SKM-1 (cell line): ENCODE results near the gene SLC38A3.
"Not testable (repeated sequence)": the region's sequence is repeated elsewhere in the genome, so short reads cannot be mapped to it uniquely, and the experiment has no call there.

Experiments used
- DNase-seq: peaks from one replicate; lab custom pipeline; 2025; ENCODE audit not compliant: unreplicated experiment; lab: John Stamatoyannopoulos, UW

SLC38A3 gene

GRCh38 chr3:50208677-50209344, 3.7 kb downstream of the SLC38A3 start:
- DNase-seq, result no peak

- DNase-seq, result no peak
Observed at GRCh38 chr3:50210176-50210509, 5.1 kb downstream of the SLC38A3 start.

DNA sequence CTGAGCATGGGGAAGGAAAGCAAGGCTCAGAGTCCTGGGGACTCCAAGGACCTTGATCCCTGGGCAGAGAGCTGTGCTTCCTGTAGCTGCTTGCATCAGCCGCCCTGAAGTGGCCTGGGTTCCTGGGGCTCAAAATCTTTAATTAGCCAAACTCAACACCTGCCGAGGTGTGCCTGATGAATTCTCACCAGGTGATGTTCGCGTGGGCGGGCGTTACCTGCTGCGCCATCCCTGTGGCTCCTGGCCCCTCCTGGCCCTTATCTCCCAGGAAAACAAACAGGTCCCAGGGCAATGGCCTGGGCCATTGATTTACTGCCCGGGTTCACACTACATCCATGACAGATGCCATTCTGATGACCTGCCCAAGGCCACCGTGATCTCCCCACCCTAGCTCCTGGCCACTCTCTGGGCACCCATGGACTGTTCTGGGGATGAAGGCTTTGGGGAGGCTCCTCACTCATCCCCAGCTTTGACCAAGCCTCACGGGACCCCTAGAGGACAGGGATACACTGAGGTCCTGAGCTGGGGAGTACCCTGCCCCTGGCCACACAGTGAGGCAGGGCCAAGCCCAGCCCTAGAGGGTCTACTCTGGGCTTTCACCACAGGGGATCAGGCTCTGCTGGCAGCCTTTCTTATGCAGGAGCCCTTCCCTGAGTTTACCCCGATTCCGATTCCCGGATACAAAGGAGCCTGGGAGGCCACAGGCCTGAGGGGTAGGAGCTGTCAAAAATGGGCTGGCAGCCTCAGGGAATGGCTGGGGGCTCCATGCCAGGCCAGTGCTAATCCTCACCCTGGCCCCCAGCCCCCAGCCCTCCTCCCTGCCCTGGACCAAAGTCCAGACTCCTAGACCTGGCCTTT, 5.7 kb downstream of the SLC38A3 start:
- no peak for DNase-seq

DNA sequence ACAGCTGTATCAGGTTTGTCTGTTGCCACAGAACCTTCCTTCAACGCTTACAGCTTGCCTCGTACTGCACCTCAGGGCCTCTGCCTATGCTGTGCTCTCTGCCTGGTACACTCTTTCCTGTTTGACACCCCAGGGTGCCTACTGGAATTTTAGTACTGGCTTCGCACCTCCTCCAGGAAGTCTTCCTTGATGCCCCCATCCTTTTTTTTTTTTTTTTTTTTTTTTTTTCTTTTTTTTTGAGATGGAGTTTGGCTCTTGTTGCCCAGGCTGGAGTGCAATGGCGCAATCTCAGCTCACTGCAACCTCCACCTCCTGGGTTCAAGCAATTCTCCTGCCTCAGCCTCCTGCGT, 6.3 kb downstream of the SLC38A3 start:
- not testable (repeated sequence) for DNase-seq

- peak; percentile 42 for DNase-seq
Observed at GRCh38 chr3:50211930-50212329, 6.9 kb downstream of the SLC38A3 start.

DNA sequence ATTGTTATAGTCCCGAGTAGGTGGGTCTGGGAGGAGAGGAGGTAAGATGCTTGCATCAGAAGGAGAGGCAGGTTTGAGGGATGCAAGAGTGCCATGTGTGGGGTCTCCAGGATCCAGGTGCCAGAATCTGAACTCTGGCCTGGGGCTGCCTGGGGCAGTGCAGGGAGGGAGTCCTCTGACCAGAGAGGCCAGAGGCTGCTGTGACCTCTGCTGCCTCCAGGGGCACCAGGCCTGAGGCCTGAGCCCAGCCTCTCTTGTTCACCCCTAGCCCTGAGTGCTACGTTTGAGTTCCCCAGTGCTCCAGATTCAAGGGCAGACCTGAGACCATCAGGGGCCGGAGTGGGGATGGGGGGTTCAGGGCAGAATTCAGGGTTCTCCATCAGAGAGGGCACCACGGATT, 7.4 kb downstream of the SLC38A3 start:
- no peak for DNase-seq

DNA sequence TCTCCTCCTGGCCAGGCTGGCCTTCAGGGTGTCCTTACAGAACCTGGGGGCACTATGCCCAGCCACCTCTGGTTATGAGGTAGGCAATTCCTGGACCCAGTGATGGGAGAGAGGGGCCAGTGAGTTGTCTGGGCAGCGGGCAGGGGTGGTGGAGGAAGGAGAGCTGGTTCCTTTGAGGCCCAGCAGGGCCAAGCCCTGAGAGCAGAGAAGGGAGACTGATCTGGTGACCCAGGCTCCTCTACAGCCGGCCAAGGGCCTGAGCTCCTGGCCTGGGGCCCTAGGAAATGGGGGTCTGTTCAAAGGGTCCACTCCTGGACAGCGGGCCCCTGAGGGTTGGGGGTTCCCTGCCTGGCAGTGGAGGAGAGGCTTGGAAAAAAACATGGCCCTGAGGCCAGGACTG, 7.9 kb downstream of the SLC38A3 start:
- no peak for DNase-seq

GRCh38 chr3:50213373-50213772, 8.3 kb downstream of the SLC38A3 start:
- DNase-seq, result no peak

GRCh38 chr3:50214824-50215223, 9.8 kb downstream of the SLC38A3 start:
- DNase-seq, result no peak

DNA sequence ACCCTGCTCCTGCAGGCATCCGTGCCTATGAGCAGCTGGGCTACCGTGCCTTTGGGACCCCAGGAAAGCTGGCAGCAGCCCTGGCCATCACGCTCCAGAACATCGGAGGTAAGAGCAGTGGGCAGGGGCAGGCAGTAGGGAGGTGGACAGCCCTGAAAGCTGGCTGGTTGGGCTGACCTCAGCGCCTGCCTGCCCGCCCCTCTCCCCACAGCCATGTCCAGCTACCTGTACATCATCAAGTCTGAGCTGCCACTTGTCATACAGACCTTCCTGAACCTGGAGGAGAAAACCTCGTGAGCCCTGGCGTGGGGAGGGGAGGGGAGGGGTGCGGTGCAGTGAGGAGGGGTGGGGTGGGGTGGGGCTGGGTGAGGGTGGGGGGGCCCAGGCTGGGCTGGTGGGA, 10.5 kb downstream of the SLC38A3 start:
- DNase-seq, result no peak

DNA sequence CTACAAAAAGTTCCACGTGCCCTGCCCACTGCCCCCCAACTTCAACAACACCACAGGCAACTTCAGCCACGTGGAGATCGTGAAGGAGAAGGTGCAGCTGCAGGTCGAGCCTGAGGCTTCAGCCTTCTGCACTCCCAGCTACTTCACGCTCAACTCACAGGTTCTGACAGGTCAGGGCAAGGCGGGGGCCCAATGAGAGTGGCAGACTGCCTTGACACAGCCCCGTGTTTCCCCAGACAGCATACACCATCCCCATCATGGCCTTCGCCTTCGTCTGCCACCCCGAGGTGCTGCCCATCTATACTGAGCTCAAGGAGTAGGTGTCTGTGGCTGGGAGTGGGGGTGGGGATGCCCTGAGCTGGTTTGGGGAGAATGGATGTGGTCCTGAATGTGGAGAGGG, 12.6 kb downstream of the SLC38A3 start:
- DNase-seq, result no peak

GRCh38 chr3:50218448-50218847, 13.4 kb downstream of the SLC38A3 start:
- DNase-seq, result no peak

DNA sequence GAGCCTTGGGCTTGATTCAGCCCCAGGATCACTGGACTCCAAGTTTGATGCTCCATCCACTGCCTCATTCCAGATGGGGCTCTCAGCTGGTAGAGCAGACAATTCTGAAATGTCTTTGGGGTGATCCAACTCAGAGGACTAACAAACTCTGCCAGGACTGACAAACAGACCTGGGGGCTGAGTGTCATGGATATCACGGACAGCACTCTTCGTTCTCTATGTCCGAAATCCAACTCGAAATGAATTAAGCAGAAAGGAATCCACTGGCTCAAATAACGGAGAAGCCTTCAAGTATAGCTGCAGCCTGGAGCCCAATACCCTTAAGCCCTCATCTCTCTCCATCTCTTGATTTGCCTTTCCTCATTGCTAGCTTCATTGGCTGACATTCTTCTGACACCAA, 14.2 kb downstream of the SLC38A3 start:
- no peak for DNase-seq

DNA sequence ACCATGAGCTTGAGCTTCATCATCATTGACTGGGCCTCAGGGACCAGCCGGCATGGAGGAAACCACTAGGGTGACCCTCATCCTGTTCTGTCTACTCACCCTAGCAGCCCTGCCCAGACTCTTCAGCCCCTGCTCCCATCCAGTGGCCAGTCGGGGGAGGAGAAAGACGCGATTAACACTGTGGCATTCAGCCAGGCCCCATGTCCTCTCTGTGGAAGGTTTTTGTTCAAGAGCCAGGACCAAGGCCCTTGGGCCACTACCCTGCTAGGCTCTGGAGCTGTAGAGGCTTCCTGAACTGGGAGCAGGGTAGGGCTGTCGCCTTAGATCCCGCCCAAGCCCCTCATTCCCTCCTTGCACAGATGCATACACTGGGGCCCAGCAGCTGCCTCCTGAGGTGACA, 15.0 kb downstream of the SLC38A3 start:
- DNase-seq, result no peak

GRCh38 chr3:50221051-50221410, 16.0 kb downstream of the SLC38A3 start:
- DNase-seq, result no peak

DNA sequence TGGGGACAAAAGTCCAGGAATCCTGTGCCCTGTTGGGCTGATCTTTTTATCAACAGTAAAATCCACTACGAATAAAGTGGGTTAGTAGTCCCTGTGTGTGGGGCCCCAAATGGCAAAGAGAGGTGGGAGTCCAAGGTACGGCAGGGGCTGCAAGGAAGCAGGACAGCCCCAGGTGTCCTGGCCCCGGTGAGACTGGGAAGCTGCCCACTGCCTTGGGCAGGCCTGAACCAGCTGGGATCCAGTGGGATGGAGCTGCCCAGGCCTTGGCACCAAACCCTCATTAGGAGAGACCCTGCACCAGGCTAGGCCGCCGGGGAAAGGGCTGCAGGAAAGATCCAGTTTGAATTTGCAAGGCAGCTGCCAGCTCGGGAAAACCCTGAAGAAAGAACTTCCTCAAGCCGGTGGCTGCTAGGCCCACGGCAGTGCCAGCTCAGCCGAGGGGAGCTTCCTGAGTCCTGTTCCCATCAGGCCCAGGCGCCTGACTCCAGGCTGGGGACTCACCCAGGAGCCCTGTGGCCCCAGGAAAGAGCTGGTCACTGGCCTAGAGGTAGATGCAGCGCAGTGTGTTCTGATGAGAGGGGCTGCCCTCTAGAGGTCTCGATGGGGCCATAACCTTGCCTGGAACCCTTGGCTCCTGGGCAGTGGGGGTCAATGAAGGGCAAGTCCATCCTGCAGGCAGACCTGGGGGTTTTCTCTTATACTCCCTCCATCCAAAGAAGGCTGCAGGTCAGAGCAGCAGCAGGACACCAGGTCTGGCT, 16.5 kb downstream of the SLC38A3 start:
- DNase-seq, result no peak

DNA sequence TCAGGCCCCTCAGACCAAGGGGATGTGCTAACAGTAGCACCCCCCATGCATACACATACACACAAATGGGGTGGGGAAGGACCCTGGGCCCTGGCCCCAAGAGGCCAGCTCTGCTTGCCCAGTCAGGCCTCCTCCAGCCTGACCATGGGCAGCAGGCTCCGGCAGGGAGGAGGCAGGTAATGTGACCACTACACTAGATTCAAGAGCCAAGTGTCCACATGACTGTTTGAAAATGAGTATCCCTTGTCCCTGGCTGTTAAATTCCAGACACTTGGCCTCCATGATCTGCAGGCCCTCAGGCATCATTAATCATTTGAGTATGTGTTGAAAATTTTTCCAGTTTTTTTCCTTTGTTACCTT, 17.1 kb downstream of the SLC38A3 start:
- DNase-seq, result no peak

GRCh38 chr3:50224639-50225038, 19.6 kb downstream of the SLC38A3 start:
- no peak for DNase-seq

GRCh38 chr3:50226888-50227389, 21.9 kb downstream of the SLC38A3 start:
- no peak for DNase-seq

DNA sequence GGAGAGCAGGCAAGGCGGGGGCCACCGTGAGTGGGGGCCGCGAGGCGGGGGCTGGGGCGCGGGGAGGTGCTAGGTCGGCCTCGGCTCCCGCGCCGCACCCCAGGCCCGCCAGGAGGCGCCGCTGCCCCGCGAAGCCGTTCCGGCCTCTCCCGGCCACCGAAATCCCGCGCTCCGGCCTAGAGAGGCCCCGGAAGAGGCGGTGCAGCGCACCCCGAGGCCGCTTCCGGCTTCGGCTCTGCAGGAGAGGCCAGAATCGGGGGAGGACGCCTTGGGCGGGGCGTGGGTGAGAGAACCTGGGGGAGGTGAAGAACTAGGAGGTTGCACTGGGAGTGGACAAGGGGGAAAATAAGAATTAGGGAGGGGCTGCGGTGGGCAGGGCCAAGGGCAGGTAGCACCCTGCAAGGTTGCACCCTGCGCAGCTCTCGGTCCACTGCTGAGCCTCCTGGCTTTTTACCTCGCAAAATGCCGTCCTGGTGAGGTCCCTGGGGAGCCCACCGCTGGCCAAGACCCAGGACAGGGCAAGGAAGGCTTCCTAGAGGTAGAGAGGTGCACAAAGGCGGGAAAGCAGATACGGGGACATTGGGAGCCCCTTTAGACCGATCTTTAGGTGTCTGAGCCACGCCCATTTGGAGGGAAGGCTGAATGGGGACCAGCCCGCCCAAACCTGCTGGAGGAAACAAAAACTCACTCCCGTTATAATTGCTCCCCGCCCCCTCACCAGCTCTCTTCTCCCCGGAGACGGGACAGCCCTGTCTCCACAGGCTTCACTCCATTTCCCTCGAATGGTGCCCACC, 22.5 kb downstream of the SLC38A3 start:
- peak; percentile 84 for DNase-seq

- not testable (repeated sequence) for DNase-seq
Observed at GRCh38 chr3:50228184-50228763, 23.2 kb downstream of the SLC38A3 start.
